Panc1 (cell line): ENCODE data around the gene CCDC192.

ENCODE experiments used
- CTCF ChIP-seq: fragments of 450-650 bp; IDR thresholded peaks from 2 replicates; pipeline ENCODE4 v1.5.1; 2017; ENCODE audit warnings: mild to moderate bottlenecking
- POLR2AphosphoS5 ChIP-seq: IDR thresholded peaks from 2 replicates; pipeline ENCODE4 v1.6.1; 2012; ENCODE audit warnings: mild to moderate bottlenecking, low read depth, low read length, moderate library complexity
- SIN3A ChIP-seq: IDR thresholded peaks from 2 replicates; pipeline ENCODE4 v1.6.1; 2012; ENCODE audit warnings: low read depth, mild to moderate bottlenecking, low read length, moderate library complexity, borderline replicate concordance; ENCODE audit not compliant: insufficient read depth

GRCh38 chr5:127824126-127824525 is 120.9 kb downstream of the CCDC192 start:
- TF ChIP-seq CTCF, result no peak
- no peak for TF ChIP-seq POLR2AphosphoS5
- TF ChIP-seq SIN3A, result no peak
